ENCODE measurements around the gene BDNF. TPM values are rescaled to one million over a fixed set of nuclear protein-coding genes. Genes with fewer than 3 reads are reported as not detected.
"Not testable (repeated sequence)": the region's sequence is repeated elsewhere in the genome, so short reads cannot be mapped to it uniquely, and the experiment has no call there.

The BDNF gene
- total RNA-seq, 1 donor from 2014 or later, result 15.4 TPM

DNA sequence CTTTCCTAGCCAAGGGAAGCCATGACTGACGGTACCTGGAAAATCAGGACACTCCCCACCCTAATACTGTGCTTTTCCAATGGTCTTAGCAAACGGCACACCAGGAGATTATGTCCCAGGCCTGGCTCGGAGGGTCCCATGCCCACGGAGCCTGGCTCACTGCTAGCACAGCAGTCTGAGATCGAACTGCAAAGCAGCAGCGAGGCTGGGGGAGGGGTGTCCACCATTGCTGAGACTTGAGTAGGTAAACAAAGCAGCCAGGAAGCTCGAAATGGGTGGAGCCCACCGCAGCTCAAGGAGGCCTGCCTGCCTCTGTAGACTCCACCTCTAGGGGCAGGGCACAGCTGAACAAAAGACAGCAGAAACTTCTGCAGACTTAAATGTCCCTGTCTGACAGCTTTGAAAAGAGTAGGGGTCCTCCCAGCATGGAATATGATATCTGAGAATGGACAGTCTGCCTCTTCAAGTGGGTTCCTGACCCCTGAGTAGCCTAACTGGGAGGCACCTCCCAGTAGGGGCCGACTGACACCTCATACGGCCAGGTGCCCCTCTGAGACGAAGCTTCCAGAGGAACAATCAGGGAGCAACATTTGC is 34.6 kb downstream of the BDNF start:
- DNase-seq (ENCODE audit: low spot score), result not testable (repeated sequence)

DNA sequence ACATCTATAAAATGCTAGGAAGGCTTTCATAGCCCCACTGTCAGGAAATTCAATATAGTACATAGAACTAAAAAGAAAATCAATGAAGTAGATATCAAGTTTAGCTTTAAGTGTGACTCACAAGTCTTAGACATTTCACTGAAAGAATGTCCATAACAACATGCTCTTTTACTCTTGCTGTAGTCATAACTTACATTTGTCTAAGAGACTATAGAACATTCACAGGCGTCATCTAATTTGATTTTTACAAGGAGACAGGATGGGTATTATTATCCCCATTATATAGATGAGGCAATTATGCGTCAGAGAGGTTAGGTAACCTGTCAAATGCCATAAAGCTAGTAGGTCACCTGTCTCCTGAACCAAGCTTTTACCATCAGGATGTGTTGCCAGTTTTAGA is 36.9 kb downstream of the BDNF start:
- no peak for DNase-seq (ENCODE audit: low spot score)

DNA sequence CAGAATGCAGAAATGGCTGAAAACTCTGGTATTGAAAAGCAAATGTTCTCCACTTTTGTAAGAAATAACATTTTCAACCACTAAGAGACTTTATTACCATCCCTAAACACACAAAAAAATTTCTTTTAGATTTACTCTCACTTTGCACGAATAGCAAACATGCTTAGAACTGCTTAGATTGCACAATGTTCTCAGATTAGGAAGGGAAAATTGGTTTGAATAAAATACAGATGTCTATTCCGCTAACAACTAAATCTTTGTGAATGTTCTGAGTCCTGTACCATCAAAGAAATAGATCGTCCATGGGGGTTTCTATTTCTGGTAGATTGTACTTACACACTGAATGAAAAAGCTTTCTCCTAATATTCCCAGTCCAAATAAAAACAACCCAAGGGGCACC is 40.1 kb downstream of the BDNF start:
- DNase-seq (ENCODE audit: low spot score), result peak; percentile 49

DNA sequence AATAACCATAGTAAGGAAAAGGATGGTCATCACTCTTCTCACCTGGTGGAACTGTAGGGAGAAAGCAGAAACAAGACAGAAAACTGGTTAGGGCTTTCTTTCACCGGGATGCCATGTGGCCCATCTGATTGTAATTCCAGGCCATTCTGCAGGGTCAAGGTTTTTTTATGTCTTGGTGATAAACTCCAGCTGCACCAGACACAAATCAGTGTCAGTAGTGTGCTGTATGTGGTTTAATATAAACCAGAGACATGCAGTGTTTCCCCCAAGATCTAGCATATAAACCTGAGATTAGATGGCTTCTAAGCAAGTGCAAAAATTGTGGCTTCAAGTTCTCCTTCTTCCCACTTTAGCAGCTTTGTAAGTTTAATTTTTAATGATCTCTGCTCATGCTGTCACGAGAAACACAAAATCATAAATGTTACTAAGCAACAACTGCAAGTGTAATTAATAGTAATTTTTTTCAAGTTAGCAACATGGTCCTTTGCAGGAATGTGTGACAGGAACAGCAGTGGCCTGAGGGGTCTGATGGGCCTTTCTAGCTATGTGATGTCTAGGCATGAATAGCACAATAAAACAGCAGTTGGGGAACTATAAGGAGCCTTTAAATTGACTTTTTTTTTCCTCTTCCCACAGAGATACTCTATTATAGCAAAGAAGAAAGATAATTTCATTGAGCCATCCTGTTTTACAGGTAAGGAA is 41.6 kb downstream of the BDNF start:
- DNase-seq (ENCODE audit: low spot score), result peak; percentile 53

DNA sequence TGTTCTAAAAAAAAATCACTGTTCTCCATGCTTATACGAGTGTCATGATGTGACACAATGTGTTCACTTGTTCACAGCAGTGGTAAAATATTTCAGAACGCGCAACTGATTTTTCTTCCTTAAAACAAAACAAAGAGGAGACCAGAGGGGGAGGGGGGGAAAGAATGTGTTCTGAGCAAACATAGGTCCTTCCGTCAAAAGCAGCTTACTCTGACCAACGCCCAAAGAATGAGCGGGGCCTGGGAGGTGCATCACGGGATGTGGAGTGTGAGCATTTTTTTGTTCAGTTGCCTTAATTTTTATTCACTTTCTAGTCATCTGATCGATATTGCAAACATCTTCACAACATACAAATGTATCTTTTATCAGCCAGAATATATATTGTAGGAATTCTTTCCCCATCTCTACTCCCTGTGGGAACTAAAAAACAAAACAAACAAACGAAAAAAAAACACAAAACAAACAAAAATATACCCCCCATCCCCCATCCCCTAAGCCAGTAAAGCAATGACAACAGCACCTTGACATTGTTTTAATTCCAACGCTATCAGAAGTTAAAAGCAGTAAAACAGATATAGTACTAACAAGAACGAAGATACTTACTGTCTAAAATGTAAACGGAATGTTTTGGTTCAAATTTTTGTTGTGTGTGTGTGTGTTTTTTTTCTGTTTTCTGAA is 43.3 kb downstream of the BDNF start:
- no peak for DNase-seq (ENCODE audit: low spot score)

DNA sequence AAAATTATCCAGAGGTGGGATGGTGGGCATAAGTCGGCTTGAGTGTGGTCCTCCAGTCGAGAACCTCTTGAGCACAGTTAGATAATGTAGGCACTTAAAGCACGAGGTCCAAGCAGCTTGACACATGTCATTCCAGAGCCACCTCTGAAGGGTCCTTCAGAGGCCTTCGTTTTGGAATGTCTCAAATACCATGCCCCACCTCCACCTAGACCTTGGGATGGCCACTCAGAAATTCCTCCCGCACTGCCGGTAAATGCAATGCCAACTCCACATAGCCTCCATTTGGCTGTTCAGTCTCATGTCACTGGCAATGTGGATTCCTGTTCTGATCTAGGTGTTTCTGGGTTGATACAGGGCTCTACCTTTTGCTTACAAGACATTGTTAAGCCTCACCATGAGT is 43.9 kb downstream of the BDNF start:
- DNase-seq (ENCODE audit: low spot score), result no peak

DNA sequence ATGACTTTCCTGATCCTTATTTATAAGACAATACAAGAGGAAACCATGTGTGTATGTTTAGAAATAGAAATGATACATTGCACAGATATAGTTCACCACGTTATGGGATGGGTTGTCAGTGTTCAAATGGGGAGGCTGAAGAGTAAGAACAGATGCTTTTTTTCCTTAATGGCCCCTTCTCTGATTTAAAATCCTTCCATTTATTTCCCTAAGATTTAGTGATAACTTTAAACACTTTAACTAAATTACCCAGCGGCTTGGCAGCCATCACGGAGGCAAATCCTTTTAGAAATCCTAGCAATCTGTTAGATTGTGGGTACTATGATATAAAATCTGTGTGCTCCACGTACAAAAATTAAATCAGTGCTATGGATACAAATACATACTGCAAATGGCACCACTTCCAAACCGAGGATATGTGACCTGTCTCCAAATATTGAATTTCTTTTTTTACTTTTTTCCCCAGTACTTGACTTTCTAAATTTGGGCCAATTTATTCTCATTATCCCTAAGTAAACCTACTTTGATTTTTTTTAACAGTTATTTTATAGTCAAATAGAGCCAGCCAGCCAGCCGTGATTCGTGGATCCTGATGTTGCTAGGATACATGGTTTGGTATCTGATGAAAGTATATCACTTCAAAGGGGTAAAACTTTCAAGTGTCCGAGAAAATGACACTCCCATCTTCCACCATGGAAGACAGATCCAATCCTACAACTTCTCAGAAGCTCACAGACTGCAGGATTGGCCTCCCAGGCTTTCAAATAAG is 46.1 kb downstream of the BDNF start:
- DNase-seq (ENCODE audit: low spot score), result peak; percentile 81

DNA sequence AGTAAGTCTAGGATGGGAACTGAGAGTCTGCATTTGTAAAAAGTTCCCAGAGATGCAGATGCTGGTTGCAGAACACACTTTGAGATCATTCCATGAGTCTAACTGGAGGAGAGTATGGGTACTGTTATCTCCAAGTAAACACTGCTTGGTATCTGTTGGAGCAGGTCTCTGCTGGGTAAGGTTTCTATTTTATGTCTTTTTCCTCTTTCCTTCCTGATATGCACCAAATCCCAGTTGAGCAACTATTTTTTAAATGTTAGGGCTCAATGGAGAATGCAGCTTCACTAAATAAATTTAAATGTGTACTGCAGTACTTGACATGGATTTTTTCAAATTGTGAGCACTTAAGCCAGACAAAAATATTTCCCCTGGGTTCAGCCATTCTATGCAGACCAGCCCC is 48.5 kb downstream of the BDNF start:
- peak; percentile 92 for DNase-seq (ENCODE audit: low spot score)

DNA sequence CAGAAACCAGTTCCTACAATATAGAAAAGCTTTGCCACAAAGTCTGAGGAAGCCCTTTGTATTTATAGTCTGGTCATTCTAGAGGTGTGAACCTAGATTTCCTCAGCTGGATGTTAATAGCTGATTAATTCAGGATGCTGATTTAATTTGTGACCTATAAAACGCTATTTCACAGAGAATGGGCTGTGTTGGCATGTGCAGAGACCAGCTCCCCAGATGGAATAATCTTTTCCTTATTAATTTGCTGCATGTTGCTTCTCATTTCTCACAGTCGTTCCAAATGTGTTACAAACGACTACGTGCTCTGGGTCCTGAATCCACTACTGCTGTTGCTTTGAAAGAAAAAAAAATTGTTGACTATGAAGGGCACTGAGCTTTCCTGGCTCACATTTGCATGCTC is 49.3 kb downstream of the BDNF start:
- DNase-seq (ENCODE audit: low spot score), result no peak

DNA sequence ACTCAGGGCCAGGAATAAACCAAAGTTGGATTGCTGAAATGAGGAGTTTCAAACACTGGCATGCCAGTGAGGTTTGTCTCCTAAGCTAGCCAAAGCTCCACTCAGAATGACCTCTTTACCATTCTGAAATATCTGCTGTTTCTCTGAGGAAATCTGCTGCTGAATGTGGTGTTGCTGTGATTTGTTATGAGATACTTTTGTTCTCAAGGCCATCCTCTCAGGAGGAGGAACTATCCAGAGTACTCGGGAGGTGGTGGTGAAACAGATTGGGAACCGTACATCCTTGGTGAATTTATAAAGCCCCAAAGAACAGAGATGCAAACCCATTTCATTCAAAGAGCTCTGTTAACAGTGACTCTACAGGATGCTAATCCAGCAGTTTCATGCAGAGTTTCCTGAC is 50.5 kb downstream of the BDNF start:
- DNase-seq (ENCODE audit: low spot score), result peak; percentile 32

DNA sequence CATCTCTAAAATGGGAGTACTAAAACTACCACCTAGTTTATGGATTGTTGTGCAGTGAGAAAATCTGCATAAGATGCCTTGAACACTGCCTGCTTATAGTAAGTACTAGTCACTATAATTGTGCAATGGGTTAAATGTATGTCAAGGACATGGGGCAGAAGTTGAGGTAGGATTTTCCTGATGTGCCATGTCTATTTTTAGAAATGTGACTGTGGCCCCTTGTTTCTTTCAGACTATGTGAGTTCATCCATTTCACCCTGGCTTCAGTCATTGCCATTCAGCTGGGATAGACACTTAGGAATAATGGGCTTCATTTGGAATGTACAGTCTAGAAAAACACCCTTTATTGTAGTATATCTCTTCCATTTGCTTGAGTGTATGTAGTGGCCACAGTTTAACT is 51.4 kb downstream of the BDNF start:
- DNase-seq (ENCODE audit: low spot score), result no peak

DNA sequence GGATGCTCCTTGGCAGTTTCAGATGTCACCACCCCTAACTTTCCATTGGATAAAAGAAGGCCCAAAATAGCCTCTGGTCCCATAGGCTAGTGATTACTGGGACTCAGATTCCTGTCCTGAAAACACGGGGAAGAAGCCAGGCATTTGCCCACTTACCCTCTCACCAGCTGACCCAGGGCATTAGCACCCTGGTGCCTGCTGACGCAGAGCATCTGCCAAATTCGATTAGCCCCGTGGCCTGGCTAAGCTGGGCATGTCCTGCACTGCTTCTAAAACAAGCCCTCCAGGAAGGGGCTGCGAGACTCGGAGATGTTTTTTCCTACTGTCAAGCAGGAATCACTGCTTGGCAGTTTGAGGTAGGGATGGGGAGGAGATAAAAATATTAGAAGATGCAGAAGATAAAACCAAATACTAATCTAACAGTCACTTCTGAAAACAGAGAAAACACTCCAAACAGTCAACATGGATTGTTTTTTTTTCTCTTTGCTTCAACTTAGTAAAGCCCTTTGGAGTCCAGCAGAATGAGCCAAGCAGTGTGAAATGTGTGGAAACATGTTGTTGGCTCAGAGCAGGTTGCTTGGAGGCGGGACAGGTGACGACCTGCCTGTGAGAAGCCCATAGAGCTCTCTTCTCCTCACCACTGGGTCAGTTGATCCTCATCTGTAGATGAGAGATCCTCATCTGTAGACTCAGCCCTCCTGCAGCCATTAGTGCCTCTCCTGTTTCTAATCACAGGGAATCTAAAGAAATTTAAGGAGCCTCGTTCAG is 54.0 kb downstream of the BDNF start:
- no peak for DNase-seq (ENCODE audit: low spot score)

DNA sequence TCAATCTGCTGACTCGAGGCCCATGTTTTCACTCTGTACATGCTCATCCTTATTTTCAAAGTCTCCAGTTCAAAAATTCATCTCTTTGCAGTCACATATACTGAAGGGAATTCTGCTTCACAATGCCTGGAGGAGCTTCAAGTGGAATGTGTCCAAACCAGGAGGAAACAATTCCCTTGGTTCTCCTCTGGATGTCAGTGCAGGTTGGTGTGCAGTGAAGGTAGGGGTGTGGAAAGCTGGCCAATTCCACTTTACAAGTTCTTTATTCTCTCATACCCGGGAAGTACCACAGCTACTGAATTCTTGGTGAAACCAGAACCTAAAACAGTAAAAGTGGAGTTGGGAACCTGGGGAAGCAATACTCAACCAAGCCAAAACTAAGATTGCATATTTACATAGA is 57.3 kb downstream of the BDNF start:
- DNase-seq (ENCODE audit: low spot score), result no peak

DNA sequence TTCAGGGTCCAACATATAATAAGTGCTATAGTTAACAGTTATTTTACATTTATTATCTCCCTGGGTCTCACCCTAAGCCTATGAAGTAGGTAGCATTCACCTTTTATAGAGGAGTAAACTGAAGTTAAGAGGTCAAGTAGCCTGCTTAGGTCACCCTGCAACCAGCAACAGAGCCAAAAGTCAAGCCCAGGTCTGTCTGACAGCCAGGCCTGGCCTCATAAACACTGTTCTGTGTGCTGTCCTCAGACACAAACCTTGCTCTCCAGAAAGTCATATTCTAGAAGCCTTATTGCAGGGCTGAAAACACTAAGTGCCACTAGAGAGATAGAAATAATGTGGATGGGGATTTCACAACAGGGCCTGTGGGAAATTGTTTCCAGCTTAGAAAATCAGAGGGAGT is 59.3 kb downstream of the BDNF start:
- DNase-seq (ENCODE audit: low spot score), result no peak

DNA sequence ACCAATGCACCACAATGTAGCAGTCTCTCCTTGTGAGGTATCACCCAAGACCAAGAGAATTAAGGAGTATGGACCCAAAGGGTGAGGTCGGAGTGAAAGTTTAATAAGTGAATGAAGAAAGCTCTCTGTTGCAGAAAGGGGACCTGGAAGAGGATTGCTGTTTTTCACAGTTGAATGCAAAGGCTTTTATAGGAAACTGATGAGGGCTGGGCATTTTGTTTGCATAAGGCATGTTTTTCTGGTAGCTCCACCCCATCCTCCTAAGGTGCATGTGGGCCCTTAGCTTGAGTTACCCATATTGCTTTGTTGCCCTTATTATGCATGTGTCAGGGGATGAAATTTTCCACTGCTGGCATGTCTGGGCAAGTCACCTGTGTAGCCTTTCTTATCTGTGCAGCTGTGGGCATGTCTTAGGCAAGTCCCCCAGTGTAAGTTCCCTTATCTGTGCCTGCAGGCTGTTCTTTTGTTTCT is 64.7 kb downstream of the BDNF start:
- DNase-seq (ENCODE audit: low spot score), result no peak

DNA sequence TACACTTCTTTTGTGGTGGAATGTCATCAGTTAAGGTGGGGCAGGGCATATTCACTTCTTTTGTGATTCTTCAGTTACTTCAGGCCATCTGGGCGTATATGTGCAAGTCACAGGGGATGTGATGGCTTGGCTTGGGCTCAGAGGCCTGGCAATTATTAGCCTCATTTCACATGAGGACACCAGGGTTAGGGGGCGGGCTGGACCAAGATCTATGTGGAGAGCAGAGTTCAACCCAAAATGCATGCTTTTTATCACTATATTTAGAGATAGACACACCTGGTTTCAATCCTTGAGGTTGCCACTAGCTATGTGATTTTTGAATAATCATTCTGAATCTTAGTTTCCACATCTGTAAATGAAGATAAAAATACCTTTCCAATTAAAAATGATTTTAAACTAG is 65.5 kb downstream of the BDNF start:
- DNase-seq (ENCODE audit: low spot score), result not testable (repeated sequence)

DNA sequence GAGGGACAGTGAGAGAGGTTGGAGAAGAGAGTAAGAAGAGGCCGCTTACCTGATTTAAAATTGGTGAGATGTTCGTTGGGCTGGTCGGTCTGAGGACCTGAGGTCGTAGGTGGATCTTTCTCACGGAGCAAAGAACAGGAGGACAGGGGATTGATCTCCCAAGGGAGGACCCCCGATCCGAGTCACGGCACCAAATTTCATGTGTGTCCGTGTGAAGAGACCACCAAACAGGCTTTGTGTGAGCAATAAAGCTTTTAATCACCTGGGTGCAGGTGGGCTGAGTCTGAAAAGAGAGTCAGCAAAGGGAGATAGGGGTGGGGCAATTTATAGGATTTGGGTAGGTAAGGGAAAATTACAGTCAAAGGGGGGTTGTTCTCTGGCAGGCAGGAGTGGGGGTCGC is 66.0 kb downstream of the BDNF start:
- not testable (repeated sequence) for DNase-seq (ENCODE audit: low spot score)

DNA sequence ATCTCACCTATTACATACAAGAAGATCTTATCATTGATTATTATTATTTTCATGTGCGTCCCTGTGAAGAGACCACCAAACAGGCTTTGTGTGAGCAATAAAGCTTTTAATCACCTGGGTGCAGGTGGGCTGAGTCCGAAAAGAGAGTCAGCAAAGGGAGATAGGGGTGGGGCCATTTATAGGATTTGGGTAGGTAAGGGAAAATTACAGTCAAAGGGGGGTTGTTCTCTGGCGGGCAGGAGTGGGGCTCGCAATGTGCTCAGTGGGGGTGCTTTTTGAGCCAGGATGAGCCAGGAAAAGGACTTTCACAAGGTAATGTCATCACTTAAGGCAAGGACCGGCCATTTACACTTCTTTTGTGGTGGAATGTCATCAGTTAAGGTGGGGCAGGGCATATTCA is 71.2 kb downstream of the BDNF start:
- DNase-seq (ENCODE audit: low spot score), result not testable (repeated sequence)

DNA sequence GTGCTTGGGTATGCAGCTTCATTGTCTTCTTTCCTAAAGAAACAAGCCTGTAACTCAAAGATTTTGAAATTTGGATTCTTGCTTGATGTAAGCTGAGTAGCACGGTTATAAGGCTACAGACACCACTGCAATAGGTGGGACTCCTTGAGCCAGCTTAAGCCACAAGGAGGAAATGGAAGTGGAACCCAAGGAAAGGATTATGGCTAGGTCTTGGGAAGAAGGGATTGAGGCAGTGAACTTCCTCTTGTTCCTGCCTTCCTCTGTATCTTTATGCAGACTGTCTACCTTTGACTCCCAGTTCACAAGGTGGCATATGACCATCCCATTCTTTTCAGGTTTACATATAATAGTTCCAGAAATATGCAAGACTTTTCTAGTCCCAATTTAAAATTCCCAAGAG is 72.3 kb downstream of the BDNF start:
- no peak for DNase-seq (ENCODE audit: low spot score)

DNA sequence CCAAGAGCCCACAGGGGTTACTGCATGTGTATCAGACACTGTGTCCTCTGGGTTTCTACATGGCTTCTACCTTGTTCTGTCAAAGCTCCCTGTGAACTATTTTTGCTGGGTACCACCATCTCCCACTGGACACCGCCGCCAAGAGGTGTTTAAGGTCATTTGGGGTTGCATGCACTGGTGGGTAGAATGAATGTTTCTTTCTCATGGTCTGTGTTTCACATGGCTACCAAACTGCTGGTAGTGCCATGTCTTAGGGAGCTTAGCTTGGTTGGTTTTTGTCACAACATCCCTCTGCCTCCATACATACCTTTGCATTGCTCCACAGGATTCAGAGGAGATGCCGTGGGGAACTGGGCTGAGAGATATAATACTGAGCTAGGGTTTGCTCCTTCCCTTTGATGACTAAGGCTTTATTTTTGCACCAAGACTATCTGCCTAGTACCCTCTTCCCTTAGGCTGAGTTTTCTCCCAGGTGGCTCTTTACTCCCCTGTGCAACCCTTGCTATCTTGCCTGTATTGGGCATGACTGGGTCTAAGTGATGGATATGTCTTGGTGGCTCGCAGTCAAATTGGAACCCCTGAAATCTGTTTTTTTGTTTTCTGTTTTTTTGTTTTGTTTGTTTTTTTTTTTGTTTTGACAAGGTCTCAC is 73.2 kb downstream of the BDNF start:
- DNase-seq (ENCODE audit: low spot score), result no peak
